ENCODE data around the gene TCF12.

Gene TCF12

DNA sequence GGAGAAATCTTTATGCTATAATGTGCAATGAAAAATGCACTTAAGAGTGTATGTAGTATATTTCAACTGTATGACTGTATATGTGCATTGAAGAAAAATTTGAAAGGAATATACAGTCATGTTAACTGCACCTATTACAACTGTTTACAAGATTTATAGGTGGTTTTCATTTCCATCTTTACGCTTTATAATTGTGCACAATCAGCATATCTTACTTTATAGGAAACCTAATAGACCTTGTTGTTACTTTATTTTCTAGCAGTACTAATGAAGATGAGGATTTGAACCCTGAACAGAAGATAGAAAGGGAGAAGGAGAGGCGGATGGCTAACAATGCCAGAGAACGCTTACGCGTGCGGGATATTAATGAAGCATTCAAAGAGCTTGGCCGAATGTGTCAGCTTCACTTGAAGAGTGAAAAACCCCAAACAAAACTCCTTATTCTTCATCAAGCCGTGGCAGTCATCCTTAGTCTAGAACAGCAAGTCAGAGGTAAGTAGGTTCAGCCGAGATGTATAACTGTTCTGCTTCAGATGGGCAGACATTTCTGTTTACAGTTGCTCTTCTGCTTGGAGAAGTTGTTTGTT is 354.4 kb downstream of the TCF12 start:
- H3K4me3 ChIP-seq (ENCODE audit: low read depth, low read length), result no peak overlapping the region
- no peaks in the 10 kb centered on the region for H3K4me1 ChIP-seq (ENCODE audit: control insufficient read depth, insufficient read depth, low read length)
- H3K36me3 ChIP-seq (ENCODE audit: control insufficient read depth, insufficient read depth, low read length), result peaks cover 8% of the 10 kb centered on the region
- H3K9me3 ChIP-seq (ENCODE audit: control insufficient read depth, insufficient read depth, low read length), result no peaks in the 10 kb centered on the region
- no peak overlapping the region for H3K9ac ChIP-seq (ENCODE audit: low read depth, low read length)
- H3K27me3 ChIP-seq (ENCODE audit: control insufficient read depth, insufficient read depth, low read length), result no peaks in the 10 kb centered on the region

DNA sequence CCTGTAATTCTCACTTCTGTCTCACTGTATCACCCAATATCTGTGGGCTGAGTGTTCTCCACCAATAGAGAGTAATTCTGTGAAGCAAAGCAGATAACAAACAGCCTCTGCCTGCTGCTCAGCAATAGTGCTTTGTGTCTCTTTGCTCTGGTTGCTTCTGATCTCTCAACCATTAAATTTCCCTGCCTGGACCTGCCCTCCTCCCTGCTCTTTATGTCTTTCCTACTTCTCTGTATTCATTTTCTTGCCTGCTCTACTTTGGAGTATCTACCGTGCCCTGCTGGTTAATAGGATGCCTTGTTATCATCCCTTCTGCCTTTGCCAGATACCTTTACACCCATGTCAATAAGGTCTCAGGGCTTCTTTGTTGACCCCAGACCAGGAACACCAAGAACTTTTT is 355.0 kb downstream of the TCF12 start:
- Histone ChIP-seq H3K36me3 (ENCODE audit: control insufficient read depth, insufficient read depth, low read length) (peaks cover 8% of the 10 kb centered on the region), H3K4me3 (ENCODE audit: low read depth, low read length) (no peak overlapping the region), H3K27me3 (ENCODE audit: control insufficient read depth, insufficient read depth, low read length) (no peaks in the 10 kb centered on the region), H3K4me1 (ENCODE audit: control insufficient read depth, insufficient read depth, low read length) (no peaks in the 10 kb centered on the region), H3K9me3 (ENCODE audit: control insufficient read depth, insufficient read depth, low read length) (no peaks in the 10 kb centered on the region), H3K9ac (ENCODE audit: low read depth, low read length) (no peak overlapping the region)

DNA sequence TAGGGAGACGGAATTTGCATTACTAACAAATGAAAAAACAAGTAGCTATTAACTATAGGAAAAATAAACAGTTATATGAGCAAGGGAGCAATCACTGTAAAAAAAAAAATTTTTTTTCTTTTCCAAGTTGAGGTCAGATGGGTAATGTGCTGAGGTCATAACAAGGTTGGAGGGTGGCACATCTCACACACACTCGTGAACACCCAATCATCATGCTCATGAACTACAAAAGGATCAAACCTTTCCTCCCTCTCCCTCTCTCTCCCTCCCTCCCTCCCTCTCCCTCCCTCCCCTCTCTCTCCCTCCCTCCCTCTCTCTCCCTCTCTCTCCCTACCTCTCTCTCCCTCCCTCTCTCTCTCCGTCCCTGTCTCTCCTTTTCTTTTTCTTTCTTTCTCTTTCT is 360.0 kb downstream of the TCF12 start:
- peaks cover 3% of the 10 kb centered on the region for H3K36me3 ChIP-seq (ENCODE audit: control insufficient read depth, insufficient read depth, low read length)
- no peak overlapping the region for H3K4me3 ChIP-seq (ENCODE audit: low read depth, low read length)

DNA sequence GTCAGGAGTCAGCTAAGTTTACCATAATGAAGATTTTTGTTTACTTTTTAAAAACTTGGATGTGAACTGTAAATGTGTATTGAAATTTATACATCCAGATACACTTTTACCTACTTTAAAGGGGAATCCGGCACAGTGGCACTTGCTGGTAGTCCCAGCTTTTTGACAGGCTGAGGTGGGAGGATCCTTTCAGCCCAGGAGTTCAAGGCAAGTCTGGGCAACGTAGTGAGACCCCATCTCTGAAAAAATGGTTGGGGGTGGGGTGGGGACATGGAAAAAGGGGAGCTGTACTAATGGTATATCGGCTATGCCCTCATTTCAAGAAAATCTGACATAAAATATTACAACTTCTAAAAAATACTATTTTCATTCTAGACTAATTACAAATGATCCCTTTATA is 362.0 kb downstream of the TCF12 start:
- H3K9ac ChIP-seq (ENCODE audit: low read depth, low read length), result no peak overlapping the region
- no peaks in the 10 kb centered on the region for H3K36me3 ChIP-seq (ENCODE audit: control insufficient read depth, insufficient read depth, low read length)
- no peak overlapping the region for H3K4me3 ChIP-seq (ENCODE audit: low read depth, low read length)
- H3K4me1 ChIP-seq (ENCODE audit: control insufficient read depth, insufficient read depth, low read length), result peaks cover 3% of the 10 kb centered on the region
- H3K9me3 ChIP-seq (ENCODE audit: control insufficient read depth, insufficient read depth, low read length), result no peaks in the 10 kb centered on the region
- H3K27me3 ChIP-seq (ENCODE audit: control insufficient read depth, insufficient read depth, low read length), result no peaks in the 10 kb centered on the region

More for the DNA sequence above, 360.0 kb downstream of the TCF12 start:
- Histone ChIP-seq H3K4me1 (ENCODE audit: control insufficient read depth, insufficient read depth, low read length) (peaks cover 3% of the 10 kb centered on the region), H3K9me3 (ENCODE audit: control insufficient read depth, insufficient read depth, low read length) (no peaks in the 10 kb centered on the region), H3K27me3 (ENCODE audit: control insufficient read depth, insufficient read depth, low read length) (no peaks in the 10 kb centered on the region), H3K9ac (ENCODE audit: low read depth, low read length) (no peak overlapping the region)

DNA sequence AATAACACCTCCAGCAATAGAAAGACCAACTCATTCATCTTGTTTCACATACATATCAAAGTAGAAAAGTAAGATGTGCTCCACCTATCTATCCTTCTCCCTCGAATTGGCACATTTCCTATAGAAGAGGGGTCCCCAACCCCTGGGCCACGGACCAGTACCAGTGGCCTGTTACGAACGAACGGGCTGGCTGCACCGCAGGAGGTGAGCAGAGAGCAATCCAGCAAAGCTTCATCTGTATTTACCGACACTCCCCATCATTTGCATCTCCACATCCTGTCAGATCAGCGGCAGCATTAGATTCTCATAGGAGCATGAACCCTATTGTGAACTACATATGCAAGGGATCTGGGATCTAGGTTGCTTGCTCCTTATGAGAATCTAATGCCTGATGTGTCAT is 362.9 kb downstream of the TCF12 start:
- Histone ChIP-seq H3K9me3 (ENCODE audit: control insufficient read depth, insufficient read depth, low read length) (no peaks in the 10 kb centered on the region), H3K36me3 (ENCODE audit: control insufficient read depth, insufficient read depth, low read length) (peaks cover 5% of the 10 kb centered on the region), H3K4me3 (ENCODE audit: low read depth, low read length) (no peak overlapping the region), H3K4me1 (ENCODE audit: control insufficient read depth, insufficient read depth, low read length) (peaks cover 5% of the 10 kb centered on the region), H3K27me3 (ENCODE audit: control insufficient read depth, insufficient read depth, low read length) (no peaks in the 10 kb centered on the region), H3K9ac (ENCODE audit: low read depth, low read length) (no peak overlapping the region)

DNA sequence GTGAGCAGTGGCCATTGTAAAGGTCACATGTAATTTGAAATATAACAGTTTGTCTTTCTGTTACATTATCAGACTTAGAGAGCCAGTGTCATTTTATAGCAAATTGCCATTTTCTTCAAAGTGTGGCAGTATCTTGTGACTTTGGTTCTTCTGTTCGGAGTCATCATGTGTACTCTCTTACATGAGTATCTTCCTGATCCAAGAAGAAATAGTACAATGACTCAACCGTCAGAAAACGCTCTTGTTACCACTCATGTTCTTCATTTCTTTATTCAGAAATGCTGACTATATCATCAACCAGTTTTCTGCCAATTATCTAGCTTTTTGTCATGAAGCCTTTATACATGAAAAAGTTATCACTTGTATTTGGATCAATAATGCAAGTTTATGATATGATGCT is 364.2 kb downstream of the TCF12 start:
- Histone ChIP-seq H3K27me3 (ENCODE audit: control insufficient read depth, insufficient read depth, low read length) (no peaks in the 10 kb centered on the region), H3K4me1 (ENCODE audit: control insufficient read depth, insufficient read depth, low read length) (peaks cover 6% of the 10 kb centered on the region), H3K36me3 (ENCODE audit: control insufficient read depth, insufficient read depth, low read length) (peaks cover 5% of the 10 kb centered on the region), H3K4me3 (ENCODE audit: low read depth, low read length) (no peak overlapping the region), H3K9me3 (ENCODE audit: control insufficient read depth, insufficient read depth, low read length) (no peaks in the 10 kb centered on the region), H3K9ac (ENCODE audit: low read depth, low read length) (no peak overlapping the region)

DNA sequence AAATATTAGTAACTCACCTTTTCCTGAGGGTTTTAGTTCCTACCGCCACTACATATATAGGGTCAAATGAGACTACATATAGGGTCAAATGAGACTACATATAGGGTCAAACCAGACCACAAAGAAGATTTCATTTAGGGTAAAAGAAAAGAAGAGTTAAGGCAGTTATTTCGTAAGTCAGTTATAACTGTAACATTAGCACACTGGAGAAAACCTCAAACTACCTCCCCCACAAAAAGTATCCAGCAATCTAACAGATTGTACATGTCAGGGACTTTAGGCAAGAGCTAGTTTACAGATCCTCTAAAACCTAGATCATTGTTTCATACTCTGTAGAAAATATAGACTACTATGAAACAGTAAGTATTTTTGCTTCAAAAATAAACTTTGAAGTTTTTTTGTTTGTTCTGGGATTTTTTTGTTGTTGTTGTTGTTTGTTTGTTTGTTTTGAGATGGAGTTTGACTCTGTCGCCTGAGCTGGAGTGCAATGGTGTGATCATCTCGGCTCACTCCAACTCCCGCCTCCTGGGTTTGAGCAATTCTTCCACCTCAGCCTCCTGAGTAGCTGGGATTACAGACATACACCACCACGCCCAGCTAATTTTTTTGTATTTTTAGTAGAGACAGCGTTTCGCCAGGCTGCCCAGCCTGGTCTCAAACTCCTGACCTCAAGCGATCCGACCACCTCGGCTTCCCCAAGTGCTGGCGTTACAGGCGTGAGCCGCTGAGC is 365.5 kb downstream of the TCF12 start:
- no peak overlapping the region for H3K9ac ChIP-seq (ENCODE audit: low read depth, low read length)
- no peak overlapping the region for H3K4me3 ChIP-seq (ENCODE audit: low read depth, low read length)
- peaks cover 6% of the 10 kb centered on the region for H3K4me1 ChIP-seq (ENCODE audit: control insufficient read depth, insufficient read depth, low read length)
- H3K9me3 ChIP-seq (ENCODE audit: control insufficient read depth, insufficient read depth, low read length), result no peaks in the 10 kb centered on the region
- no peaks in the 10 kb centered on the region for H3K27me3 ChIP-seq (ENCODE audit: control insufficient read depth, insufficient read depth, low read length)
- peaks cover 5% of the 10 kb centered on the region for H3K36me3 ChIP-seq (ENCODE audit: control insufficient read depth, insufficient read depth, low read length)

DNA sequence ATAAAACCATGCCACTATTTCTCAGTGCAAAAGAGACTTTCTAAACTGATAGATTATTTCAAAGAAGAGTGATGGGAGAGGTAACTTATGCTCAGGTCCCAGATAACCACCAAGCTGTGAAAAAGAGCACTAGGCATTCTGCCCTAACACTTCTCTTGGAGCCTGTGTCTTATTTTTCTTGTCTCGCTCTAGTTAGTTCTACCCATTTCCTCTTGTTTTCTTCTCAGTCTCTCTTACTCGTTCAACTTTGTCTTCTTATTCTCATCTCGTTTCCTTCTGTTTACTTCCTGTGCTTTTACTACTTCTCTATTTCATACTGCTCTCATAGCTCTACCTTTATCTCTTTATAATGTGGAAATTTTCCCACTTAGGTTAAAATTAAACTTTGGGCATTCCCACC is 366.1 kb downstream of the TCF12 start:
- Histone ChIP-seq H3K4me1 (ENCODE audit: control insufficient read depth, insufficient read depth, low read length) (peaks cover 3% of the 10 kb centered on the region), H3K4me3 (ENCODE audit: low read depth, low read length) (no peak overlapping the region), H3K36me3 (ENCODE audit: control insufficient read depth, insufficient read depth, low read length) (peaks cover 5% of the 10 kb centered on the region), H3K9ac (ENCODE audit: low read depth, low read length) (no peak overlapping the region), H3K27me3 (ENCODE audit: control insufficient read depth, insufficient read depth, low read length) (no peaks in the 10 kb centered on the region), H3K9me3 (ENCODE audit: control insufficient read depth, insufficient read depth, low read length) (no peaks in the 10 kb centered on the region)

DNA sequence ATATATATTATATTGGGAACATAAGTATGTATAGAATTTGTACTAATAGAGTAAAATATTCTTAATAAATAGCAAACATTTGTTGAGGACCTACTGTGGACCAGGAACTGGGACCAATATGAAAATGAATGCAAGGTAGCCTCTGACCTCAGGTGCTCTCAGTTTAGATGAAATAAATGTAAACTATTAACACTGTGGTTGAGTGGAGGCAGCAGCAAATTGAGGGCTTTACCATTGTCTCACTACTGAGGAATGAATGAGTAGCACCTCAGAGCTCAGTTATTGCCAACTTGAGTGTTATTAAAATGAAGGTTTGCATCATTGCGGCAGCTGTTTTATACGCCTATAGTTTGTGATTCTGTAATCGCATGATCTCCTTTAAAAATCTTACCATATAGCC is 366.9 kb downstream of the TCF12 start:
- peaks cover 5% of the 10 kb centered on the region for H3K36me3 ChIP-seq (ENCODE audit: control insufficient read depth, insufficient read depth, low read length)

DNA sequence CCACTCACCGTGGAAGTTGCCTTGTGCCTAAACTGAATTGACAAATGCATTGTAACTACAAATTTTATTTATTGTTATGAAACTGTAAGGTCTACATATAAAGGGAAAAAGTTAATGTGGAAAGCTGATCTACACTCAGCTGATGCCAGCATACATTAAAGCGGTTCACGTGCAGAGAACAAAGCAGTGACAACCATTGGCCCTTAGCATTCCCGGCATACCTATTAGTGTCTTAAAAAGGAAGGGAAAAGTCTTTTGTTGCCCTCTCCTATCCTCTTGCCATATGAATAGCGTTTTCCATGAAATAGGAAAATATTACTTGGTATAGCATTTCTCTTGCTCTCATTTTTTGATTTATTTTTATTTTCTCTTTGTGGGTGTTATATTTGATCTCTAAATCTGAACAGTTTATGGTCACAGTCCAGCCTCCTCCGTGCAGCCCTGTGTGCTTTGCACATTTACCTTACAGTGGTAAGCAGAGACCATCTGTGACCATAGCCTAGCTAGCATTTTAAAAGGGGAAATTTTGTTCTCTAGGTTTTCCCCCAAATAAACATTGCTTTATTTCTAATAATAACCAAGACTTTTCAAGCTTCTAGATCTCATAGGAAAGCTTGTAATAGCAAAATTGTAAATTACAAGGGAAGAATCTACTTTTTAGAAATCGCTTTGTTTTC is 368.1 kb downstream of the TCF12 start:
- Histone ChIP-seq H3K9me3 (ENCODE audit: control insufficient read depth, insufficient read depth, low read length) (no peaks in the 10 kb centered on the region), H3K9ac (ENCODE audit: low read depth, low read length) (no peak overlapping the region), H3K27me3 (ENCODE audit: control insufficient read depth, insufficient read depth, low read length) (no peaks in the 10 kb centered on the region), H3K36me3 (ENCODE audit: control insufficient read depth, insufficient read depth, low read length) (peaks cover 5% of the 10 kb centered on the region), H3K4me1 (ENCODE audit: control insufficient read depth, insufficient read depth, low read length) (peaks cover 3% of the 10 kb centered on the region), H3K4me3 (ENCODE audit: low read depth, low read length) (no peak overlapping the region)

More for the DNA sequence above, 366.9 kb downstream of the TCF12 start:
- no peaks in the 10 kb centered on the region for H3K9me3 ChIP-seq (ENCODE audit: control insufficient read depth, insufficient read depth, low read length)
- H3K4me1 ChIP-seq (ENCODE audit: control insufficient read depth, insufficient read depth, low read length), result peaks cover 3% of the 10 kb centered on the region
- no peak overlapping the region for H3K9ac ChIP-seq (ENCODE audit: low read depth, low read length)
- H3K27me3 ChIP-seq (ENCODE audit: control insufficient read depth, insufficient read depth, low read length), result no peaks in the 10 kb centered on the region
- no peak overlapping the region for H3K4me3 ChIP-seq (ENCODE audit: low read depth, low read length)

DNA sequence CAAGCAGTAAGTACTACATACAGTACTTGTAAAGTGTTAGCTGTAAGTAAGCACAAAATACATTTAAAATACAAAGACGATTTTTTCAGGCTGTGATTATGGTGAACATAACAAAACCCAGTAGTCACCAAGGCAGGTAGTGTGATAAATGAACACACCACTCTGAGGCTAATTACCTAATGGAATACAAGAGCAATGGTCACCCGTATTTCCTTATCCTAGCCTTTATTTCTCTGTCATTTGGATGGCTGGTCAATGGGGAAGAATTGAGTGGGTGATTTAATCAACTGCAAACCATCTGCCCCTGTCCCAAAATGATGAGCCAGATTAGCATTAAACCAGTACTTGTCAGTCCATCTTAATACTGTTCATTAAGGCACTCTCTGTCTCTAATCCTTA is 368.7 kb downstream of the TCF12 start:
- Histone ChIP-seq H3K27me3 (ENCODE audit: control insufficient read depth, insufficient read depth, low read length) (no peaks in the 10 kb centered on the region), H3K4me3 (ENCODE audit: low read depth, low read length) (no peak overlapping the region), H3K9ac (ENCODE audit: low read depth, low read length) (no peak overlapping the region), H3K9me3 (ENCODE audit: control insufficient read depth, insufficient read depth, low read length) (no peaks in the 10 kb centered on the region), H3K4me1 (ENCODE audit: control insufficient read depth, insufficient read depth, low read length) (peaks cover 3% of the 10 kb centered on the region), H3K36me3 (ENCODE audit: control insufficient read depth, insufficient read depth, low read length) (peaks cover 5% of the 10 kb centered on the region)
